Astrocyte (in vitro differentiated cells and primary cell): ENCODE measurements around the gene IFNA6.

ENCODE experiments used
- CTCF ChIP-seq: IDR thresholded peaks from 2 replicates; pipeline ENCODE4 v1.5.1; 2011; ENCODE audit warnings: low read depth, mild to moderate bottlenecking, inconsistent platforms, low read length, moderate library complexity; ENCODE audit not compliant: insufficient read depth
- EZH2 ChIP-seq: IDR thresholded peaks from 2 replicates; pipeline ENCODE4 v1.6.1; 2012; ENCODE audit warnings: mild to moderate bottlenecking, low read length, inconsistent platforms; ENCODE audit not compliant: insufficient read depth

GRCh38 chr9:21395778-21396717 is 45.4 kb upstream of the IFNA6 start:
- peak; percentile 64 for TF ChIP-seq CTCF
- no peak for TF ChIP-seq EZH2
